CMK (cell line): ENCODE measurements around the gene NKX6-2.

Source experiments
- DNase-seq: peaks from one replicate; pipeline ENCODE4 v3.0.0-alpha.2; 2010; ENCODE audit warnings: low read depth

Gene NKX6-2

GRCh38 chr10:132737390-132738048, 48.4 kb downstream of the NKX6-2 start:
- DNase-seq = no peak

- no peak for DNase-seq
Measured at GRCh38 chr10:132735923-132736391, 50.0 kb downstream of the NKX6-2 start.

GRCh38 chr10:132735341-132735775, 50.6 kb downstream of the NKX6-2 start:
- no peak for DNase-seq

- no peak for DNase-seq
Measured at GRCh38 chr10:132733926-132734325, 52.0 kb downstream of the NKX6-2 start.
